ENCODE measurements around the gene PPM1L. TPM values are rescaled to one million over a fixed set of nuclear protein-coding genes. Genes with fewer than 3 reads are reported as not detected.

PPM1L gene
- total and polyA plus RNA-seq, 2 donors (not counting 1 experiment from before 2014, with no cell fraction given): 1.1 to 12.0 TPM

GRCh38 chr3:160830796-160831195, 74.8 kb downstream of the PPM1L start:
- Histone ChIP-seq H3K27me3 (replicated peaks in 1 of 4; ENCODE audit: control extremely low read depth in 1 of 4, control insufficient read depth in 3 of 4, insufficient read depth in 4 of 4, low read length in 3 of 4) (no peaks in the 10 kb centered on the region), H3K79me2 (ENCODE audit: control insufficient read depth, insufficient read depth, low read length) (no peaks in the 10 kb centered on the region), H4K20me1 (ENCODE audit: control insufficient read depth, insufficient read depth, low read length, poor library complexity, severe bottlenecking) (no peaks in the 10 kb centered on the region), H3K4me2 (replicated peaks; ENCODE audit: low read depth, low read length, poor library complexity, severe bottlenecking) (no peak overlapping the region), H3K9ac (ENCODE audit: low read length) (no peak overlapping the region), H3K9me3 (ENCODE audit: control extremely low read depth in 1 of 3, control insufficient read depth in 2 of 3, insufficient read depth in 1 of 3, low read length in 2 of 3) (no peaks in the 10 kb centered on the region), H3K4me3 (ENCODE audit: control extremely low read depth in 1 of 5, extremely low read depth in 1 of 5, insufficient read depth in 1 of 5, low read depth in 2 of 5, low read length in 4 of 5) (no peak overlapping the region), H2AFZ (ENCODE audit: insufficient read depth, low read depth, low read length, poor library complexity, severe bottlenecking) (no peak overlapping the region), H3K4me1 (ENCODE audit: control insufficient read depth in 2 of 2, insufficient read depth in 2 of 2, low read length in 2 of 2) (no peaks in the 10 kb centered on the region), H3K36me3 (replicated peaks in 1 of 2; ENCODE audit: control extremely low read depth in 1 of 2, control insufficient read depth in 1 of 2, extremely low read depth in 1 of 2, insufficient read depth in 2 of 2, low read length in 1 of 2) (no peaks in the 10 kb centered on the region), H3K27ac (ENCODE audit: low read length in 2 of 2) (no peak overlapping the region)
- DNase-seq (no peak), ATAC-seq (ENCODE audit: low read depth) (no peak)
- intact Hi-C loops (cut with micrococcal nuclease): no loop called here
- no CpG with 5 or more reads among the region's 1 CpG for WGBS (ENCODE audit: insufficient coverage)
- Mint-ChIP-seq H3K4me1 (no peaks in the 10 kb centered on the region), H3K27me3 (no peaks in the 10 kb centered on the region), H3K27ac (no peak overlapping the region), H3K4me3 (no peak overlapping the region), H3K9me3 (ENCODE audit: insufficient read depth) (no peaks in the 10 kb centered on the region)
- TF ChIP-seq, protein P1, sequence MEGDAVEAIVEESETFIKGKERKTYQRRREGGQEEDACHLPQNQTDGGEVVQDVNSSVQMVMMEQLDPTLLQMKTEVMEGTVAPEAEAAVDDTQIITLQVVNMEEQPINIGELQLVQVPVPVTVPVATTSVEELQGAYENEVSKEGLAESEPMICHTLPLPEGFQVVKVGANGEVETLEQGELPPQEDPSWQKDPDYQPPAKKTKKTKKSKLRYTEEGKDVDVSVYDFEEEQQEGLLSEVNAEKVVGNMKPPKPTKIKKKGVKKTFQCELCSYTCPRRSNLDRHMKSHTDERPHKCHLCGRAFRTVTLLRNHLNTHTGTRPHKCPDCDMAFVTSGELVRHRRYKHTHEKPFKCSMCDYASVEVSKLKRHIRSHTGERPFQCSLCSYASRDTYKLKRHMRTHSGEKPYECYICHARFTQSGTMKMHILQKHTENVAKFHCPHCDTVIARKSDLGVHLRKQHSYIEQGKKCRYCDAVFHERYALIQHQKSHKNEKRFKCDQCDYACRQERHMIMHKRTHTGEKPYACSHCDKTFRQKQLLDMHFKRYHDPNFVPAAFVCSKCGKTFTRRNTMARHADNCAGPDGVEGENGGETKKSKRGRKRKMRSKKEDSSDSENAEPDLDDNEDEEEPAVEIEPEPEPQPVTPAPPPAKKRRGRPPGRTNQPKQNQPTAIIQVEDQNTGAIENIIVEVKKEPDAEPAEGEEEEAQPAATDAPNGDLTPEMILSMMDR (IDR thresholded peaks at IDR 0.05): no peak
- no peak for TF ChIP-seq EZH2 (IDR thresholded peaks at IDR 0.05; ENCODE audit: borderline replicate concordance, insufficient read depth, low read depth, low read length, poor library complexity, severe bottlenecking)
- CTCF ChIA-PET: interaction anchor here (0.5 kb wide), 1 partner anchor 18 kb away, joined by 3 read pairs; no protein-coding TSS in a partner anchor
- POLR2A ChIA-PET: no interaction called here

- H3K9me3 Mint-ChIP-seq (ENCODE audit: insufficient read depth): no peaks in the 10 kb centered on the region
- Histone ChIP-seq H3K4me3 (ENCODE audit: control extremely low read depth in 1 of 5, extremely low read depth in 1 of 5, insufficient read depth in 1 of 5, low read depth in 2 of 5, low read length in 4 of 5) (no peak overlapping the region), H3K79me2 (ENCODE audit: control insufficient read depth, insufficient read depth, low read length) (no peaks in the 10 kb centered on the region), H3K4me1 (ENCODE audit: control insufficient read depth in 2 of 2, insufficient read depth in 2 of 2, low read length in 2 of 2) (no peaks in the 10 kb centered on the region), H4K20me1 (ENCODE audit: control insufficient read depth, insufficient read depth, low read length, poor library complexity, severe bottlenecking) (no peaks in the 10 kb centered on the region), H3K27me3 (replicated peaks in 1 of 4; ENCODE audit: control extremely low read depth in 1 of 4, control insufficient read depth in 3 of 4, insufficient read depth in 4 of 4, low read length in 3 of 4) (no peaks in the 10 kb centered on the region), H3K9me3 (ENCODE audit: control extremely low read depth in 1 of 3, control insufficient read depth in 2 of 3, insufficient read depth in 1 of 3, low read length in 2 of 3) (no peaks in the 10 kb centered on the region), H3K36me3 (replicated peaks in 1 of 2; ENCODE audit: control extremely low read depth in 1 of 2, control insufficient read depth in 1 of 2, extremely low read depth in 1 of 2, insufficient read depth in 2 of 2, low read length in 1 of 2) (no peaks in the 10 kb centered on the region), H3K27ac (ENCODE audit: low read length in 2 of 2) (no peak overlapping the region), H3K4me2 (replicated peaks; ENCODE audit: low read depth, low read length, poor library complexity, severe bottlenecking) (no peak overlapping the region), H3K9ac (ENCODE audit: low read length) (no peak overlapping the region), H2AFZ (ENCODE audit: insufficient read depth, low read depth, low read length, poor library complexity, severe bottlenecking) (no peak overlapping the region)
- no peak for TF ChIP-seq EZH2 (IDR thresholded peaks at IDR 0.05; ENCODE audit: borderline replicate concordance, insufficient read depth, low read depth, low read length, poor library complexity, severe bottlenecking)
- TF ChIP-seq, protein P1 (IDR thresholded peaks at IDR 0.05): no peak
- ChIA-PET POLR2A (no interaction called here), CTCF (interaction anchor here (1.3 kb wide), 1 partner anchor 11 kb away, joined by 3 read pairs; no protein-coding TSS in a partner anchor)
- H3K27me3 Mint-ChIP-seq: no peaks in the 10 kb centered on the region
- no peak overlapping the region for H3K4me3 Mint-ChIP-seq
- no peak overlapping the region for H3K27ac Mint-ChIP-seq
- intact Hi-C loops (cut with micrococcal nuclease): no loop called here
- 70% methylated on average over 2 of the region's 3 CpGs for WGBS (ENCODE audit: insufficient coverage)
- no peaks in the 10 kb centered on the region for H3K4me1 Mint-ChIP-seq
- DNase-seq (no peak), ATAC-seq (ENCODE audit: low read depth) (no peak)
Observed at GRCh38 chr3:160831401-160831800, 75.4 kb downstream of the PPM1L start.

Measured in B cell (primary cell).